ENCODE results near the gene ZSCAN18. TPM values are rescaled to one million over a fixed set of nuclear protein-coding genes. Genes with fewer than 3 reads are reported as not detected.

ZSCAN18 gene
- total RNA-seq, 1 experiment from 2014 or later = not detected

DNA sequence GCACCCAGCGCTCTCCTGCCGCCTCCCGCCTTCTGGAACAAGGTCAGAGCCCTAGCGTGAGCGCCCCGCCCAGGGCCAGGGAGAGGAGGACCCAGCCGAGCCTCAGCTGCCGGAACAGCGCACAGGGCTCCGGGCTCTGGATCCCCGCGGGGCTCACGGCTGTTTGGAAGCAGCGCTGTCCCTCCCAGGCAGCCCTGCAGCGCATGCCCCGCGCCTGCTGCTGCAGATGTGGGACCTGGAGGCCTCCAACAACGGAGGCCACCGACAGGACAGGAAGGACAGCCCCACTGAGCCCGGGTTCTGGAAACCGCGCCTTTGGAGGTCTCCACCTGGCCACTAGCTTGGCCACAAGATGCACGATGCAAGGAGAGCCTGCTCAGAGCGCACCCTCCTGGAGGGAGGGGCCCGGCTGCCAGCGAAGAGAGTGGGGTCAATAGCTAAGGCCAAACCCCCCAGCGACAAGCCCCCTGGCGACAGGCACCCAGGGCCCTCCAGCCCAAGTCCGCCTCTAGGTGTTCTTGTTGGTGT is 12.6 kb downstream of the ZSCAN18 start:
- POLR2A ChIA-PET = no interaction called here
- no peaks in the 10 kb centered on the region for H3K27me3 Mint-ChIP-seq (ENCODE audit: insufficient read depth, unreplicated experiment)
- no peaks in the 10 kb centered on the region for H3K36me3 Mint-ChIP-seq (ENCODE audit: insufficient read depth, unreplicated experiment)
- no peak overlapping the region for H3K4me3 Mint-ChIP-seq (ENCODE audit: unreplicated experiment)
- H3K9me3 Mint-ChIP-seq (ENCODE audit: unreplicated experiment) = peaks cover 11% of the 10 kb centered on the region
- TF ChIP-seq, protein P1, sequence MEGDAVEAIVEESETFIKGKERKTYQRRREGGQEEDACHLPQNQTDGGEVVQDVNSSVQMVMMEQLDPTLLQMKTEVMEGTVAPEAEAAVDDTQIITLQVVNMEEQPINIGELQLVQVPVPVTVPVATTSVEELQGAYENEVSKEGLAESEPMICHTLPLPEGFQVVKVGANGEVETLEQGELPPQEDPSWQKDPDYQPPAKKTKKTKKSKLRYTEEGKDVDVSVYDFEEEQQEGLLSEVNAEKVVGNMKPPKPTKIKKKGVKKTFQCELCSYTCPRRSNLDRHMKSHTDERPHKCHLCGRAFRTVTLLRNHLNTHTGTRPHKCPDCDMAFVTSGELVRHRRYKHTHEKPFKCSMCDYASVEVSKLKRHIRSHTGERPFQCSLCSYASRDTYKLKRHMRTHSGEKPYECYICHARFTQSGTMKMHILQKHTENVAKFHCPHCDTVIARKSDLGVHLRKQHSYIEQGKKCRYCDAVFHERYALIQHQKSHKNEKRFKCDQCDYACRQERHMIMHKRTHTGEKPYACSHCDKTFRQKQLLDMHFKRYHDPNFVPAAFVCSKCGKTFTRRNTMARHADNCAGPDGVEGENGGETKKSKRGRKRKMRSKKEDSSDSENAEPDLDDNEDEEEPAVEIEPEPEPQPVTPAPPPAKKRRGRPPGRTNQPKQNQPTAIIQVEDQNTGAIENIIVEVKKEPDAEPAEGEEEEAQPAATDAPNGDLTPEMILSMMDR (IDR thresholded peaks at IDR 0.05; ENCODE audit: unreplicated experiment) = no peak
- DNase-seq (ENCODE audit: unreplicated experiment) = no peak
- H3K27ac Mint-ChIP-seq (ENCODE audit: low read depth, unreplicated experiment) = no peak overlapping the region
- intact Hi-C loops (cut with micrococcal nuclease) = no loop called here
- no TSS peak for BruUV-seq (replicated peaks)
- CTCF ChIA-PET = no interaction called here
- H3K4me1 Mint-ChIP-seq (ENCODE audit: insufficient read depth, unreplicated experiment) = no peaks in the 10 kb centered on the region

DNA sequence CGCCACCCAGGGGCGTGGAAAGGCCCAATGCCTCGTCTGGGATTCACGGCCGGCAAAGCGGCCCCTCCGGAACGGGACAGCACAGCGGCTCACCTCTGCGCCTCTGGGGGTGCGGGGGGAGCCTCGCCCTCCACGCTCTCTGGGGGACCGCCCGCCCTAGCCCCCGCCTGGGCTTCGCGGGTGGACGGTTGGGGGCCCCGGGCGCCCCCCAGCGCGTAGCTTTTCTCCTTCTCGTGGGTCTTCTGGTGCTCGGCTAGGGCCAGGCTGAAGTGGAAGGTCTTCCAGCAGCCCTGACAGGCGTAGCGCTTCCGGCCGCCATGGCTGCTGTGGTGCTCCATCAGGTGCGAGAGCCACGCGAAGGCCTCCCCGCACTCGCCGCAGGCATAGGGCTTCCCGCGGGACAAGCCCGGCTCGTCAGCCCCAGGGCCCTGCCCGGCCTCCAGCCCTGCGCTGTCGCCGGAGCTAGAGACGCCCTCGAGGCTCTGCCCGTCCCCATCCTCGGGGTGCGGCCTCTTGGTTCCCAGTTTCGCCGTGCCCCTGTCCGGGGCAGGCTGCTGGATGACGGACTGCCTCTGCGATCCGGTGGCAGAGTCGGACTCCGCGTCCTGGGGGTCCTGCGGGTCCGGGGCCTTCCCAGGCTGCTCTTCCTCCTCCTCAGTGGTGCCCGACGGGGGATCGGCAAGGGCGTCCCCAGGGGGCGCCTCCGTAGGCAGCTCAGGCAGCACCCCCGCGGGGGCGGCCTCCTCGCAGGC is 13.3 kb downstream of the ZSCAN18 start:
- no peak overlapping the region for H3K27ac Mint-ChIP-seq (ENCODE audit: low read depth, unreplicated experiment)
- no peaks in the 10 kb centered on the region for H3K4me1 Mint-ChIP-seq (ENCODE audit: insufficient read depth, unreplicated experiment)
- H3K9me3 Mint-ChIP-seq (ENCODE audit: unreplicated experiment) = peaks cover 18% of the 10 kb centered on the region
- intact Hi-C loops (cut with micrococcal nuclease) = no loop called here
- no peaks in the 10 kb centered on the region for H3K27me3 Mint-ChIP-seq (ENCODE audit: insufficient read depth, unreplicated experiment)
- no peak overlapping the region for H3K4me3 Mint-ChIP-seq (ENCODE audit: unreplicated experiment)
- no peaks in the 10 kb centered on the region for H3K36me3 Mint-ChIP-seq (ENCODE audit: insufficient read depth, unreplicated experiment)
- CTCF ChIA-PET = no interaction called here
- BruUV-seq (replicated peaks) = no TSS peak
- TF ChIP-seq, protein P1 (IDR thresholded peaks at IDR 0.05; ENCODE audit: unreplicated experiment) = no peak
- POLR2A ChIA-PET = no interaction called here
- no peak for DNase-seq (ENCODE audit: unreplicated experiment)

DNA sequence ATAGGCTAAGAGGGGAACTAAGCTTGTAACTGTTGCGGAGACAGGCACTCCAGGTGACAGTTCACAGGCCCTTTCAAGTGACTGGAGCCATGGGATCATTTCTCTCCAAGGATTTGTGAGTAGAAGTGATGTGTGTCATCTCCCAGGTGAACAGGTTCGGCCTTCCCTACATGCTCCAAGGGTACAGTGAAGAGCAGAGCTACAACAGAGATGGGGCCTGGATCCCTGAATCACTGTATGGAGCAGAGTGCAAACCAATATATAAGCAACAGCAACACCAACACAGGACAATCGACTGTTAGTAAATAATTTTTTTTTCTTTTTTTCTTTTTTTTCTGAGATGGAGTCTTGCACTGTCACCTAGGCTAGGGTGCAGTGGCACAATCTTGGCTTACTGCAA is 15.0 kb downstream of the ZSCAN18 start:
- H3K4me3 Mint-ChIP-seq (ENCODE audit: unreplicated experiment) = no peak overlapping the region
- H3K9me3 Mint-ChIP-seq (ENCODE audit: unreplicated experiment) = peaks cover 18% of the 10 kb centered on the region
- no peak for DNase-seq (ENCODE audit: unreplicated experiment)
- TF ChIP-seq, protein P1 (IDR thresholded peaks at IDR 0.05; ENCODE audit: unreplicated experiment) = no peak
- intact Hi-C loops (cut with micrococcal nuclease) = no loop called here
- no peak overlapping the region for H3K27ac Mint-ChIP-seq (ENCODE audit: low read depth, unreplicated experiment)
- BruUV-seq (replicated peaks) = no TSS peak
- H3K36me3 Mint-ChIP-seq (ENCODE audit: insufficient read depth, unreplicated experiment) = no peaks in the 10 kb centered on the region
- CTCF ChIA-PET = no interaction called here
- no peaks in the 10 kb centered on the region for H3K27me3 Mint-ChIP-seq (ENCODE audit: insufficient read depth, unreplicated experiment)
- no peaks in the 10 kb centered on the region for H3K4me1 Mint-ChIP-seq (ENCODE audit: insufficient read depth, unreplicated experiment)
- POLR2A ChIA-PET = no interaction called here

DNA sequence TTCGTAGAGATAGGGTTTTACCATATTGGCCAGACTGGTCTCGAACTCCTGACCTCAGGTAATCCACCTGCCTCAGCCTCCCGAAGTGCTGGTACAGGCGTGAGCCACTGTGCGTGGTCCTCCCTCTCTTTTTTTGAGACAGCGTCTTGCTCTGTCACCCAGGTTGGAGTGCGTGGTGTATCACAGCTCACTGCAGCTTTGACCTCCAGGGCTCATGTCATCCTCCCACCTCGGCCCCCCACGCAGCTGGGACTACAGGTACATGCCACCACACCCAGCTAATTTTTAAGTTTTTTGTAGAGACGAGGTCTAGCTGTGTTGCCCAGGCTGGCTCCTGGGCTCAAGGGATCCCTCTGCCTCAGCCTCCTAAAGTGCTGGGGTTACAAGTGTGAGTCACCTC is 18.2 kb downstream of the ZSCAN18 start:
- H3K27ac Mint-ChIP-seq (ENCODE audit: low read depth, unreplicated experiment) = no peak overlapping the region
- H3K36me3 Mint-ChIP-seq (ENCODE audit: insufficient read depth, unreplicated experiment) = peaks cover 6% of the 10 kb centered on the region
- H3K9me3 Mint-ChIP-seq (ENCODE audit: unreplicated experiment) = peaks cover 18% of the 10 kb centered on the region
- POLR2A ChIA-PET = no interaction called here
- no peak for DNase-seq (ENCODE audit: unreplicated experiment)
- TF ChIP-seq, protein P1 (IDR thresholded peaks at IDR 0.05; ENCODE audit: unreplicated experiment) = no peak
- no peaks in the 10 kb centered on the region for H3K4me1 Mint-ChIP-seq (ENCODE audit: insufficient read depth, unreplicated experiment)
- intact Hi-C loops (cut with micrococcal nuclease) = no loop called here
- H3K4me3 Mint-ChIP-seq (ENCODE audit: unreplicated experiment) = no peak overlapping the region
- H3K27me3 Mint-ChIP-seq (ENCODE audit: insufficient read depth, unreplicated experiment) = no peaks in the 10 kb centered on the region
- no TSS peak for BruUV-seq (replicated peaks)
- CTCF ChIA-PET = no interaction called here
